ENCODE data around the gene CYP26B1. TPM values are rescaled to one million over a fixed set of nuclear protein-coding genes. Genes with fewer than 3 reads are reported as not detected.
A peak's percentile ranks its signal among the peaks of the same experiment; 100 is the strongest.

The CYP26B1 gene
- total RNA-seq, 3 donors from 2014 or later: 0.82 to 9.5 (median 2.5) TPM

- Histone ChIP-seq H3K9me3 (no peaks in the 10 kb centered on the region), H3K4me1 (ENCODE audit: low read depth) (peaks cover 48% of the 10 kb centered on the region), H3K4me3 (no peak overlapping the region), H3K36me3 (ENCODE audit: low read depth) (no peaks in the 10 kb centered on the region)
- DNase-seq (peak; percentile 38 to 60 (median 49)), ATAC-seq (peak; percentile 49)
- TF ChIP-seq CTCF (IDR thresholded peaks at IDR 0.05): no peak
- intact Hi-C loops (cut with DNase I, micrococcal nuclease): loop anchor here (5.0 to 10.0 kb wide), 3 partner anchors 222 to 605 kb away; no protein-coding TSS in a partner anchor
Measured at GRCh38 chr2:72149556-72150156, 2.0 kb upstream of the CYP26B1 start.

- no peak overlapping the region for H3K4me3 ChIP-seq
- ATAC-seq: peak; percentile 46
- intact Hi-C loops (cut with DNase I, micrococcal nuclease): no loop called here
- peak; percentile 54 to 70 (median 63) for DNase-seq
- H3K4me1 ChIP-seq (ENCODE audit: low read depth): peaks cover 55% of the 10 kb centered on the region
- TF ChIP-seq CTCF (IDR thresholded peaks at IDR 0.05): no peak
- H3K9me3 ChIP-seq: no peaks in the 10 kb centered on the region
- H3K36me3 ChIP-seq (ENCODE audit: low read depth): no peaks in the 10 kb centered on the region
Measured at GRCh38 chr2:72148837-72149555, 1.3 kb upstream of the CYP26B1 start.

GRCh38 chr2:72148003-72148836, 558 bp upstream of the CYP26B1 start:
- ATAC-seq (no peak), DNase-seq (peak in 1 of 3 donors; percentile 28)
- no peak for TF ChIP-seq CTCF (IDR thresholded peaks at IDR 0.05)
- intact Hi-C loops (cut with DNase I, micrococcal nuclease): no loop called here
- Histone ChIP-seq H3K36me3 (ENCODE audit: low read depth) (no peaks in the 10 kb centered on the region), H3K4me3 (no peak overlapping the region), H3K9me3 (no peaks in the 10 kb centered on the region), H3K4me1 (ENCODE audit: low read depth) (peaks cover 62% of the 10 kb centered on the region)

DNA sequence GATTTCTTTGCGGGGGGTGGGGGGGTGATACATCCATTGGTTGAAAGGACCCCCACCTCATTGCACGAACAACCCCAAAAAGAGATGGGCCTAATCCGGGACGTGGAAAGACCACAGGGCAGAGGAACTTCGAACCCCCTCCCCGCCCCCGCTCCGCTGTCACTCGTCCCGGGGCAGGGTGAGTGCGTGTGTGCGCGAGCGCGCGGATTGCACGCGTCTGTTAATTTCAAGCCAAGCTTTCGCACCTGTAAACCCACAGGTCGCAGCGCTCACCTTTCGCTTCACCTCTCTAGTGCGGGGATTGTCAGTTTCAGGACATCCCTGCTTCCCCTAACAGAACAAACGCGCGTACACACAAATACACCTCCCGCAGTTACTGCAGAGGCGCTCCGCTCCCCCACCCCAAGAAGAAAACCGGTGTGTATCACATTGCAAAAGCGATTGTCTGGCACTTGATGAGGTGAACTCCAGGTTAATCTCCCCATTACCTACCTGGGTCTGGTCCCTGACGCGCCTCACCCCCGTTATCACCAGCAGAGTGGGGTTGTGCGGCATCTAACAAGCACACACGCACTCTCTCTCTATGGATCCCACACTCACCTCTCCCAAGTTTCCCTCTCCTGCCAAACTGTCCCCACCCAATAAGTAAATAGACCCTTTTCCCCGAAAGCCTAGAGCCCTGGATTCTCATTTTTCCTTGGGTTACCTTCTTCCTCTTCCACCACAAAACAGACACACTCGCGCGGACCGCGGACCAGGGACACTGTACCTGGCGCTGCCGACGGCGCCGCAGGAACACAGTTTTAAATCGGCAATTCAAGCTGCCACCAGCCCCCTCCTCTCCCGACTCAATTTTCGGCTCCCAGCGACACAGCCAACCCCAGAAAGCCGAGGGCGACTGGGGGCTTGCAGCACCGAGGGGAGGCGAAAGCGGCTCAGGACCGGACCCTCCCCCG, 1.0 kb downstream of the CYP26B1 start:
- DNase-seq (peak in 1 of 3 donors; percentile 49), ATAC-seq (no peak)
- intact Hi-C loops (cut with DNase I, micrococcal nuclease): no loop called here
- H3K4me3 ChIP-seq: no peak overlapping the region
- no peak for TF ChIP-seq CTCF (IDR thresholded peaks at IDR 0.05)
- H3K36me3 ChIP-seq (ENCODE audit: low read depth): no peaks in the 10 kb centered on the region
- H3K9me3 ChIP-seq: no peaks in the 10 kb centered on the region
- H3K4me1 ChIP-seq (ENCODE audit: low read depth): peaks cover 67% of the 10 kb centered on the region
